Hematopoietic multipotent progenitor cell treated with erythropoietin and hydrocortisone succinate and interleukin-3 and kit ligand, for 8 days (in vitro differentiated cells): ENCODE results near the gene TMPRSS11D.

Experiments used
- DNase-seq: peaks from one replicate; pipeline ENCODE4 v3.0.0-alpha.2; 2015

The TMPRSS11D gene, protein sequence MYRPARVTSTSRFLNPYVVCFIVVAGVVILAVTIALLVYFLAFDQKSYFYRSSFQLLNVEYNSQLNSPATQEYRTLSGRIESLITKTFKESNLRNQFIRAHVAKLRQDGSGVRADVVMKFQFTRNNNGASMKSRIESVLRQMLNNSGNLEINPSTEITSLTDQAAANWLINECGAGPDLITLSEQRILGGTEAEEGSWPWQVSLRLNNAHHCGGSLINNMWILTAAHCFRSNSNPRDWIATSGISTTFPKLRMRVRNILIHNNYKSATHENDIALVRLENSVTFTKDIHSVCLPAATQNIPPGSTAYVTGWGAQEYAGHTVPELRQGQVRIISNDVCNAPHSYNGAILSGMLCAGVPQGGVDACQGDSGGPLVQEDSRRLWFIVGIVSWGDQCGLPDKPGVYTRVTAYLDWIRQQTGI

DNA sequence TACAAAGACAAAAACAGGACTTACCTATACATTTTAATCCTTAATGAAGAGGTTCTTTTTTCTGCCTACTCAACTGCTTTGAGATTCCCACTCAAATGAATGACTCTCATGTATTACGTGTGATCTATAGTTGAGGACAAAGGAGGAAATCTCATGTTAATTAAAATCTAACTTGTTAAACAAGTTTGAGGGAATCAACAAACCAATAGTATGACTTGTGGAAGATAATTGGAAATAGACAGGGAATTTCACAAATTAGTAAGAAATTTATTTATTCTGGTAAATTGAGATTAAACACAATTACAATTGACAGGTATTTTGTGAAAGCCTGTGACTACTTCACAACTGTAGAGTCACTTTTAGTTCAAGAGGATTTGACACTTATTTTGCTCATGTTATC lies at the start of gene TMPRSS11D:
Gene TMPRSS11D, minus strand, starts transcription at position 101 of the 400 bp plus-strand sequence. Its CDS starts 69 bp downstream, at position 32.
- DNase-seq: no peak

DNA sequence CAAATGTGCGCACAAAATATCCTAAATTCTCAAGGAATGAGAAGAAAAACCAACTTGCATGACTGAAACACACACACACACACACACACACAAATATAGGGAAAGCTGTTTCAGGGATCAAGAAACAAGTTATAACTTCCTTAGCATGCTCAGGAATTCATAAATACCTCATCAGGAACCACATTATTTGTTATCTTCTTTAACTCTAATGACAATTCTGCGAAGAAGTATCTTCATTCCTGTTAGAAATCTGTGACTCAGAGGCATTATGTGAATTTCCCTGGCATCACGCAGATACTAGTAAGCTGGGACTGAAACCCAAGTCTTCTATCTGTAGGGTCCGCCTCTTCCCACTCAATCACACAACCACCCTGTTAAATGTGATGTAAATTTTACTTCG lies 49.2 kb upstream of the TMPRSS11D start:
- no peak for DNase-seq

DNA sequence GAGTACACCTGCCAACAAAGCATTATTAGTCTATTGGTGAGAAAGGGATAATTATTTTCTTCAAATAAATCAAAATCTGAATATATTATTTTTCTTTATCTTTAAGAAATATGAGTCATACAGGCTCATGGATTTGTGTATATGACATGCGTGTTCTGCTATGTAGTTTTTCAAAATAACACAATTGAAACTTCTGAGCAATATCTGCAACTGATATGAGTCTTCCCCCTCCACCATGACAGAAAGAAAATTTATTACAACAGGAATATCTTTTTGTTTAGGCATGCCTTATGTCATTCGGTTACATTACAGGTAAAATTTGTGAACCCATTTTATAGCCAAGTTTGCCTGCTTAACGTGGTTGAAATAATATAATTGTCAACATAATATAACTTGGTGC lies 47.5 kb upstream of the TMPRSS11D start:
- DNase-seq: no peak

DNA sequence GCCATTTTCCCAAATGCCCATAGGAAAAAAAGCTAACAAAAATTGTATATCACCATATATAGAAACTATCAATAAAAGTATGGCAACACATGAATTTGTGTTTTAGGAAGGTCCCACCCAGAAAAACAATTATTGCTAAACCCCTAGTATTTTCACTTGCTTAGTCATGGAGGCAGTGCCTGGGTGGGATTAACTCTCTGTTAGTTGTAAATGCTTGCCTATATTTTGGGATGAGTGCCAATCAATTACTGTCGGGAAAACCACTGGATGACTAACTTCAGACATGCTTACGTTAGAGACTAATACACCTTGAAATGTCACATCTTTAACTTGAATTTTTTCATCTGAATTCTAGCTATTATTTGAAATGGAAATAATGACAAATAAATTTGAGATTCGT lies 45.6 kb upstream of the TMPRSS11D start:
- no peak for DNase-seq

DNA sequence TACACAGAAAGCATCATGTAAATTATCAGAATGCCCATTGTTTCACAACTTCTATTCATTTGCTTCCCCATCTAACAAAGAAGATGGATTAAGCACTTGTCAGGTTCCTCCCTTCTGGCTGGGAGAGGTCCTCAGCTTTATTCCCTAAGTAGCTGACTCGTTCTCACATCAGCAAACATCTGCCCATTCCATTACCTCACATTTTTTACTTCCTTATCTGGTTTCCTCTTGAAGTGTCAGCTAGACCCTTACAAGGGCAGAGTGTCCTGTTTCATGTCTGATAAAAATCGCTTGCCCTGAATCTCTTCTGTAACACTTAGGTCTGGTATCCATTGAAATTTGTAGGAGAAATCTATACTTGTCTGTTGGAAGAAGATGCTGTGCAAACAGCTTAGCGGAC lies 44.7 kb upstream of the TMPRSS11D start:
- DNase-seq: no peak

DNA sequence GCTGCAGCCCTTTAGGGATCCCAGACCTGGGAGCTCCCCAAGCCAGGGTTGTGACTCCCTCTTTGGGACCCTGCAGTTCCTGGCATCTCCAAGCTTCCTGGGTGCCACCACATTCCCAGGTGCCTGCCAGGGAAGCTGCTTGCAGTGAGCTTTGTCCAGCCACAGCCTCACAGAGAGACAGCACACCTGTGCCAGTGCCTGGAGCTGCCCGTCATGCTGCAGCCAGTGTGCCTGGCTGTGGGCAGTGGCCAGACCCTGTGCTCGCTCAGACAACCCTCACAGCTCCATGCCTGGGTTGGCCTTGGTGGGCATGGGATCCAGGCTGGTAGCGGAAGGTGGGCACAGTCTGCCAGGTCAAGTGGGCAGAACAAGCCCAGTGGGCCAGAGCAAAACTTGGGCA lies 43.4 kb upstream of the TMPRSS11D start:
- DNase-seq: no peak

DNA sequence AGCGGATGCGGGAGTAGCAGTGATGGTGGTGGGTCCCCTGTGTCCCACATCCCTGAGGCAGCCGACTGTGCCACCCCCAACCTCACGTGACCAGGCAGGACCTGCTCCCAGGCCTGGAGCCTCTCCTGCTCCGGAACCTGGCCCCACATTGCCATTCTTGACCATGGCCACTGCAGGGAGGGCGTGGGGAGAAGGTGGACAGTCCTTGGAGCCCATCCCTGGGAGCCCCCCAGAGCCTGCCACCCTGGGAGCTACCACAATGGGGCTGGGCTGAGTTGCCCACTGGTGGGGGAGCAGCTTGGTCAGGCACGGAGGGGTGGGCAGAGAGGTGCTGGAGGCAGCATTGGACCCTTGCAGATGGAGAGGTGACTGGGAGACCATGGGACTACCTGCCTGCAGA lies 42.7 kb upstream of the TMPRSS11D start:
- DNase-seq: no peak

DNA sequence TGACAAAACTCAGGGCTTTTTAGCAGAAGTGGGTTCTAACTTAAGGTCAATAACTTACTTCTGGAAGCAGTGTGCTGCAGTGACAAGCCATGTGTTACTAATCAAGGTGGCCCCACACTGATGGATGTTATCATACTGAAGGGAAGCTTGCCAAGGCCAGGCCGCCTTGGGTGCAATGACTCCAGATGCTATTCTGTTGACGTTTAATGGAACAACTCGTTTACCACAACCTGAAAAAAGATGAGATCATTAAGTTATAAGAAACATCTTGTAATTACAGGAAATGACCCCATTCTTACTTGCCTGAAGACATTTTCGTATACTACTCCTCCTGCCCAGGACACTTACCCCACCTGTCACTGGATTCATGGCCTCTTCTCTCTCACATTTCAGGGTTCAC lies 38.9 kb upstream of the TMPRSS11D start:
- no peak for DNase-seq

DNA sequence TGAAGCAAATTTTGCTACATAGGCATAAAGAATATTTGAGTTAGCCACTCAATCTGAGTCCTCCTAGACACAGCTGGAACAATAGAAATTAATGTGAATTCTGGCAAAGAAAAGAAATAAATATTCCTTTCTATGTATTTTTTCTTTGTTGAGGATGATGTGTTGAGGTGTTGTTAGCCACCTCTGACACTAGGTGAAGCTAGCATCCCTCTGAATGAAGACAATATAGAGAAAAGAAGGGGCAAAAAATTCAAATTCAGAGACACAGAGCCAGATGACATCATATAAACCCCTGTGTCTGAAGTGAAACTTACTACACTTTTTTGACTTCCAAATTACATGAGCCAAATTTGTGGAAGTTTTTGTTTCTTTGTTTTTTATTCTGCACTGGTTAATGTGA lies 34.6 kb upstream of the TMPRSS11D start:
- no peak for DNase-seq

DNA sequence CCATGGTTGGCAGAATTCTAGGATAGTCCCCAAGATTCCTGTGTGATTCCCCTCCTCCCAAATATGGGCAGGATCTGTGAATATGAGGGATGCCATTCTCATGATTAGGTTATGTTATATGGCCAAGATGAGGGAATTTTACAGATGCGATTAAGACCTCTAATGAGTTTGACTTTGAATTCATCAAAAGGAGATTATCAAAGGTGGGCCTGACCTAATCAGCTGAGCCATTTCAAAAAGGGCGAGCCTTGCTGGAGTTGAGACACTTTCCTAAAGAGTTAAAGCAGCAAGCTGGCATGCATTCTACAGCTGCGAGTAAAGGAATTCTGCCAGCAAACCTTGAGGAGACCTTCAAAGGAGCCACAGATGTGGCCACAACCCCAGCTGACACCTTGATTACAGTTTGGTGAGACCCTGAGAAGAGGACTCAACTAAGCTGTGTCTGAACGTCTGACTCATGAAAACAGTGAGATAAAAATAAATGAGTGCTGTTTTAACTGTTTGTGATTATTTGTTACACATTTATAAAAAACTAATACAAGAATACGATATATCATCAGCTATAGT lies 31.7 kb upstream of the TMPRSS11D start:
- no peak for DNase-seq

DNA sequence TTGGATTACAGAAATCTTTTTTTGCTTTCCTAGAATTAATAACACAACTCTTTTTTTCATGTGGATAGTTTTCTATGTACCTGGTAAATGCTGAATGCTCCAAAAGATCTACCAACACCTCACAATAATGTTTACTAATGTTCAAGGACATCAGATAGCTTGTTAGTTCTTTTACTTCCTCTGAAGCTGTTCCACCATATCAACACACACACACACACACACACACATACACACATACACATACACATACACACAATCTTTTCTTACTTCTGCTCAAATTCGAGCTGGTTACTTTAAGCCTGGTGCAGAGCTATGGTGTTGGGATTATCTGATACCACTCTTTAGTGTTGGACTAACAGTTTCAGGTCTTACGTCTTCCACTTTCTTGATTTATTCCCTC lies 28.3 kb upstream of the TMPRSS11D start:
- DNase-seq: no peak

DNA sequence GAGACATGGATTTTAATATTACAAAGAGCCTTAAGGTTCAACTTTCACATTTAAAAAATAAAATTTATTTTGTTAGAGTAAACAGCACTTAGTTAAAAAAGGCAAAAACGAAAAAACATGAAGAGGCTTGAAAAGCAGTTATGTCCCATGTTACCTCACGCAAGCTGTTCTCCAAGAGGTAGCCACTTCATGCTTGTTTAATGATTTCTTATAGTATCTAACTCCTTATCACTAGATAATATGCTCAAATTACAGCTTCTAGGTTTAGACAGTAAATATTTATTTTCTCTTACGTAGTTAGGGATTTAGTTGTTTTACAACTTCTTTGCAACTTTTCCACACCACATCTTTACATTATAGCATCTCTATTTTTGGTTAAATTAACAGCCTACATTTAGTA lies 27.8 kb upstream of the TMPRSS11D start:
- no peak for DNase-seq

DNA sequence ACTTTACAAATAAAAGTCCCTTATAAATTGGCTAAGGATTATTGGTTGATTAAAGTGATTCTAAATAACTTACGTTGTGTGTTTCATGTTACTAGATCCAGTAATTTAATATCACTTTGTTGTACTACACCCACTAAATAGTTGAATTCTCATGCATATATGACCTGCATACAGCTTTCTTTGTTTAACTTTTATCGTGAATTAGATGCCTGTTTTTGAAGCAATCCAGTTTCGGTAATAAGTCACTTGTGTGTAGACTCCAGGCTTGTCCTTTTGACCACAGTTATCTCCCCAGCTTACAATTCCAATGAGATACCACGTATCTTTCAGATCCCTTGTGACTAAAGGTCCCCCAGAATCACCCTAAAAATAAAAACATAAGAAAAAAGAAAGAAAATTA lies 27.3 kb upstream of the TMPRSS11D start:
- DNase-seq: no peak

DNA sequence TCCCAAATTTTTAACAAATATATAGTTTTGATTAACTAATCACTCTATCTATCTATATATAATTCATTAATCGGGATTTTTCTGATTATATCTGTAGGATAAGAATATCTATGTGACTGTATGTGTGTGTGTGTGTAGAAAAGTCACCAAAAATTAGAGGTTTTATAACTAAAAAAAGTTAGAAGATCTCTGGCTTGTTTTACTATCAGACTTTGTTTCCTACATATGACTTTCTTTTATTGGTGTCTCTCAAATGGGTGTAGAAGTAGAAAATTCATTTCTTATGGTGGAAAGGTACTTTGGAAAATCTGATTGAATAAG lies 26.7 kb upstream of the TMPRSS11D start:
- DNase-seq: no peak

DNA sequence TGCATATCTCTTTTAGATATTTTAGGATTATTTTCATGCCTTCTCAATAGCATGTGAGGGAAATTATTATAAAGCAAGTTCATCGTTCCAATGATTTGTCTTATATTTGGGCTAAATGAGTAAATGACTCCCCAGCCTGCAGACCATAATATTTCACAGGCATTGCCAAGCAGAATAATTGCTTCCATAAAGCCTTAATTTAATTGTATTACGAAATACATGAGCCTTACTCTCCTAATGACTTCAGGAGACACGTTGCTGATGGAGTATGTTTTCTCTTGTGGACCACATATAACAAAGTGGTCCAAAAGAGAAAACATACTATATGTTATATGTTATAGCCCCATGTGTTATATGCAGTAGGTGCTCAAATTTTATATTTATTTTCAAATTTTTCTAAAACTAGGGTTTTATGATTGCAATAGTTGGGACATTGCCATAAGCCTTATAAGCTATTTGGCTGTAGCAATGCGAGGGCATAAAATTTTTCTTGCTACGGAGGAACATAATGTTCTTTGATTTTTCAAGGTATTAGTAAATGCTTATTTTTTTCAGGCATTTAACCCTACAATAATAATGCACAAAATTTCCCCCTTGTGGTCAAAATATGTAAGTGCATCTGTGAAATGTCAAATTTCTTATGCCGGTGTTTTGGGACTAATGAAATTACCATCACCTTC lies 26.2 kb upstream of the TMPRSS11D start:
- DNase-seq: peak; percentile 44

DNA sequence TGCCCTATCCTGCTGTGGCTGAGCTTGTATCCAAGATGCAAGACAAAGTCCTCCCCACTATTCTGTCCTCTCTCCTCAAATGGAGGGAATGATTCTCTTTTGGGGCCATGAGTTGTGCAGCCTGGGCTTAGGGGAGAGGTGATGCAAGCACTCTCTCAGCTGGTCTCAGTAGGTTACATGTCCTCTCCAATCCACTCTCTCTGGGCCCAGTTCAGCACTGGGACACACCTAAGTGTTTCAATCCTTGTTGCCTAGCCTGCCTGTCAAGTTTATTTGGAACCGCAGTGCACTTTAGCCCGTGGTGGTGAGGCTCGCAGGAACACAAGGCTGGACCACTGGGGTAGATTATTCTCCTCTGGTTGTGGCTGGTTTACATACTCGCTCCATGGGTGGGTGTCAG lies 23.8 kb upstream of the TMPRSS11D start:
- no peak for DNase-seq

DNA sequence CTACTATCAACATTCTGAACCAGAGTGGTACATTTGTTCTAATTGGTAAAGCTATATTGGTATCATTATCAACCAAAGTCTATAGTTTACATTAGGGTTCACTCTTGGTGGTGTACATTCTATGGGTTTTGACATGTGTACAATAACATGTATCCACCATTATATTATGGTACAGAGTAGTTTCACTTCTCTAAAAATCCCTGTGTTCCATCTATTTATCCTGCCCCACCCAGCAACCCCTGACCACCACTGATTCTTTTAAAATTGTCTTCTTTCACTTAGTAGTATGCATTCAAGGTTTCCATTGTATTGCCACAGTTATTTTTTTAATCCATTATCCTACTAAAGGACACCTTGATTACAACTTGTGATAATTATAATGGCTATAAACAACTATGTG lies 15.3 kb upstream of the TMPRSS11D start:
- DNase-seq: no peak

DNA sequence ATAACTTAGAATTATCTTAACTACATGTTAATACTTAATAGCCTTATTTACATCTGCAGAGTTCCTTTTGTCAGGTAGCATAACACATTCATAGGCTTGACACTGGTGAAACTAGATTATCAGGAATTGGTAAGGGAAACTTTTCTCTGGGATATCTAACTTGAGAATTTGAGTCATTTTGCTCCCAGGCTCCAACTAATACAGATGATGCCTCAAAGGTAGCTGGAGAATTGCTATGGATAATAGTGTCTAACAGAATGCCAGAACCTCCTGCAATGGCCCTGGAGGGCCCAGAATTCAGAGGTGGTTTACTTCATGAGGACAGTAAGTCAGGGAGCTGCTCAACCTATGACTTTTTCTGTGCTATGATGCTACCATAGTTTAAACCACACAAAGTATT lies 13.9 kb upstream of the TMPRSS11D start:
- no peak for DNase-seq

DNA sequence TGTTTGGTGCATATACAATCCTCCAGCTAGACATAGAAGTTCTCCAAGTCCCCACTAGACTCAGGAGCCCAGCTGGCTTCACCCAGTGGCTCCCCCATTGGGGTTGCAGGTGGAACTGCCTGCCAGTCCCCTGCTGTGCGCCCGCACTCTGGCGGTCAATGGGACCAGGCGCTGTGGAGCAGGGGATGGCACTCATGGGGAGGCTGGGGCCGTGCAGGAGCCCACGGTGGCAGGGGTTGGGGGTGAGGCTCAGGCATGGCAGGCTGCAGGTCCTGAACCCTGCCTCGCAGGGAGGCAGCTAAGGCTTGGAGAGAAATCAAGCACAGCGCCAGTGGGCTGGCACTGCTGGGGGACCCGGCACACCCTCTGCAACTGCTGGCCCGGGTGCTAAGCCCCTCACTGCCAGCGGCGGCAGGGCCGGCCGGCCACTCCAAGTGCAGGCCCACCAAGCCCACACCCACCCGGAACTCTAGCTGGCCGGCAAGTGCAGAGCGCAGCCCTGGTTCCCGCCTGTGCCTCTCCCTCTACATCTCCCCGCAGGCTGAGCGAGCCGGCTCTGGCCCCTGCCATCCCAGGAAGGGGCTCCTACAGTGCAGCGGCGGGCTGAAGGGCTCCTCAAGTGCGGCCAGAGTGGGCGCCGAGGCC lies 12.7 kb upstream of the TMPRSS11D start:
- no peak for DNase-seq

DNA sequence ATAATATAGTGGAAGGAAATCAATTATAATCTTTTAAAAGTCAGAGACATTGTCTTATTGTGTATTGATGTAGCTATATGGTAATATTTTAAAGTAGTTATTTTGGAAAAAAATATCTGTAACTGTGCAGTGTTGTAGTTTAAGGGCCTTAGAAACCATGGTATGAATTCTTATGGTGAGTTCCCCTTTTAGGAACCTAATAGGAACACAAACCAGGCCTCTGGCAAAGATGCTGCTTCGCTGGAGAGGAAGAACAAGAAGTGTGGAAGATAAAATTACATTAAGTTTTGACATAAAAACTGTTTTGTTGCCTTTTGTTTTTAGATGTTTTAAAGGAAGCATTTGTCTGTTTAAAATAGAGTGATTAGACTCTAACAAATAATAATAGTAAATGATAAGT lies 10.9 kb upstream of the TMPRSS11D start:
- no peak for DNase-seq

DNA sequence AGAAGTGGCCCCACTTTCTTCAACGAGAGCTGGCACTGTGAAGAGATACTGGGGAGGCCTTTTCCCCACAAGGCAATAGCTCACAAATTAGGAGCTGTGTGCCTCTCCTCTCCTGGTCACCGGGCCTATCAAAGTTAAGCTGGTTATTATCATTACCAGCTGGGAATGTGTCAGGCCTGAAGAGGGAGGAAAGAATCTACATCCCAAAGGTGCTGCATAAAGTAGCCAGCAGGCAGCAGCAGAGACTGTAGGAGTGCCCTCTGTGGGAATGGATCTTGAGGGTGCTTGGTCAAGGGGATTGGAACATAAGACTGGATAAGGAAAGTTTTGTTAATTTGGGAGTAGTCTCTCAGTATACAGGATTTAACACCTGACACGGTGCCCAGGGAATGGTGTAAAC lies 9.1 kb upstream of the TMPRSS11D start:
- DNase-seq: no peak

DNA sequence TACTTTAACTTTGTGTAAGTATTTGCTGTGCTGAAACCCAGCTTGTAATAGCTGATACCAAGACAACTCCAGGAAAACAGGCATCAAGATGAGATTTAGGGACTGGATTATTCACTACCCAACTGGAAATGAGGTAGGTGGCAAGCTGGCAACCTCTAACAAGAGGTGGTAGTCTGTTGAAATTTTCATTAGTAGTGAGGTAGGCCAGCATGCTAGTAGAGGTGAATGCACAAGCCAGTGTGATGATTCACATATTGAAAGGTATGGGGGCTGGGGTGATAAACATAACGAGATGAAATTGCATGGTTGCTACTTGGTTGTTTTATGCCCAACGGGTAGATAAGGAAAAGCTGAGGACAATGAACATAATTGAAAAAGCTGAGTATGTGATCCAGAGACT lies 8.5 kb upstream of the TMPRSS11D start:
- no peak for DNase-seq

DNA sequence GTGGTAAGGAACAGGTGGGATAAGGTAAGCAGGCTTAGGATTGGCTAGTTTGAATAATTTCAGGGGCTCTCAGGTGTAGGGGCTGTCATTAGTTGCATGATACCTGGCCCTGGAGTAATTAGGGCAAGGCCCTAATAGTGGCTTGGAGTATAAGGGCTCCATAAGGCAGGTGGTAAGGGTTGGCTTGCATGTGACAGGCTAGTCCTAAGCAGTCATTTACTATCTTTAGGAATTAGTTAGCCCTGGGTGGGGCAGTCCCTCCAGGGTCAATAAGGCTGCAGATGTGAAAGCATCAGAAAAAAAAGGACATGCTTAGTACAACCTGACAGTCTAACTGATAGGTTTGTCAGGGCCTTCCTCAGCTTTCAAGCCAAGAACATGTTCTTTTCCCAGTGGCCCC lies 7.8 kb upstream of the TMPRSS11D start:
- no peak for DNase-seq

DNA sequence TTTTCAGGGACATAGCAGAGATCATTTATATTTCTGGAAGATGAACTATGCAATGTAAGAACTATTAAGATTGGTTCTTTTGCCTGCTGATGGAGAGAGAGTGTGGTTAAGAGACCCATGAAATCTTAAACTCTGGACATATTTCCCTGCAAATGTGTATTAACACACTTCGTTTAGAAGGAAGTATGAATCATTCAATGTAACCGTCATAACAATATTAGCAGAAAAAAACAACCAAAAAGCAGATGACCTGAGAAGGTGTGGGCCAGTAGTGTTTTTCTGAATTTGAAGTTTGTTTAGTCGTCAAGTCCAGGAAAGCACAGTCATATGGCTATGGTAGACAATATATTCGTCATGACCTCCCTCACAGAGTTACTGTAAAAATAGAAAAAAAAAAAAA lies 2.5 kb upstream of the TMPRSS11D start:
- no peak for DNase-seq
